Left renal cortex interstitium (tissue), 4 donors: ENCODE results near the gene TUBA8. TPM values are rescaled to one million over a fixed set of nuclear protein-coding genes. Genes with fewer than 3 reads are reported as not detected.
"Not testable (repeated sequence)": the region's sequence is repeated elsewhere in the genome, so short reads cannot be mapped to it uniquely, and the experiment has no call there.

Experiments used
- DNase-seq, 4 donors: peaks; one replicate each; pipeline ENCODE4 v3.0.0-alpha.2; 2013; ENCODE audit warnings: low read depth in 4 of 4, low spot score in 2 of 4, missing footprints in 1 of 4
- polyA plus RNA-seq, 4 donors: library from polyadenylated mRNA; unstranded; fragments of 120-200 nt; gene quantifications; one replicate each; pipeline ENCODE4 v1.2.1, GENCODE V29; 2013; ENCODE audit not compliant: insufficient read length in 4 of 4

TUBA8 gene
- polyA plus RNA-seq, 4 donors, result 2.6 to 4.5 (median 2.8) TPM

DNA sequence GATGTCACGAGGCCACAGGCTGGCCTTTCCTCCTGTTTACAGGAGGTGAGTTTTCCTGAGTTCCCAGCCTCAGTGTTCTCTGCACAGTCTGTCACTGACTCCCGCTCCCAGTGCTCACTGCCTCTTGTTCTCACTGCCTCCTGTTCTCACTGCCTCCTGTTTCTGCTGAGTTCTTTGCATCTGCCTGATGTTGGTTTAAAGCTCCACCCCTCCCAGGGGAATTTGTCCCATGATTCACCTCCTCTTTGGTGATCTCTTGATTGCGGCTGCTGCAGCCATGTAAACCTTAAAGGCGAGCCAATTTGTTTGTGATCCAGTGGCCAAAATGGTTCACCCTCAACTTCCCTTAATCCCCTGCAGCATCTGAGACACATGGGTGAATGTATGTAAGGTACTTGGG, 6.0 kb upstream of the TUBA8 start:
- DNase-seq, result no peak

DNA sequence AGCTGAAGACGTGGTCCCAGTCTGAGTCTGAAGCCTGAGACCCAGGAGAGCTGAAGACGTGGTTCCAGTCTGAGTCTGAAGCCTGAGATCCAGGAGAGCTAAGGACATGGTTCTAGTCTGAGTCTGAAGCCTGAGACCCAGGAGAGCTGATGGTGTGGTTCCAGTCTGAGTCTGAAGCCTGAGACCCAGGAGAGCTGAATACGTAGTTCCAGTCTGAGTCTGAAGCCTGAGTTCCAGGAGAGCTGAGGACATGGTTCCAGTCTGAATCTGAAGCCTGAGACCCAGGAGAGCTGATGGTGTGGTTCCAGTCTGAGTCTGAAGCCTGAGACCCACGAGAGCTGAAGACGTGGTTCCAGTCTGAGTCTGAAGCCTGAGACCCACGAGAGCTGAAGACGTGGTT, 4.6 kb upstream of the TUBA8 start:
- DNase-seq, result not testable (repeated sequence)

DNA sequence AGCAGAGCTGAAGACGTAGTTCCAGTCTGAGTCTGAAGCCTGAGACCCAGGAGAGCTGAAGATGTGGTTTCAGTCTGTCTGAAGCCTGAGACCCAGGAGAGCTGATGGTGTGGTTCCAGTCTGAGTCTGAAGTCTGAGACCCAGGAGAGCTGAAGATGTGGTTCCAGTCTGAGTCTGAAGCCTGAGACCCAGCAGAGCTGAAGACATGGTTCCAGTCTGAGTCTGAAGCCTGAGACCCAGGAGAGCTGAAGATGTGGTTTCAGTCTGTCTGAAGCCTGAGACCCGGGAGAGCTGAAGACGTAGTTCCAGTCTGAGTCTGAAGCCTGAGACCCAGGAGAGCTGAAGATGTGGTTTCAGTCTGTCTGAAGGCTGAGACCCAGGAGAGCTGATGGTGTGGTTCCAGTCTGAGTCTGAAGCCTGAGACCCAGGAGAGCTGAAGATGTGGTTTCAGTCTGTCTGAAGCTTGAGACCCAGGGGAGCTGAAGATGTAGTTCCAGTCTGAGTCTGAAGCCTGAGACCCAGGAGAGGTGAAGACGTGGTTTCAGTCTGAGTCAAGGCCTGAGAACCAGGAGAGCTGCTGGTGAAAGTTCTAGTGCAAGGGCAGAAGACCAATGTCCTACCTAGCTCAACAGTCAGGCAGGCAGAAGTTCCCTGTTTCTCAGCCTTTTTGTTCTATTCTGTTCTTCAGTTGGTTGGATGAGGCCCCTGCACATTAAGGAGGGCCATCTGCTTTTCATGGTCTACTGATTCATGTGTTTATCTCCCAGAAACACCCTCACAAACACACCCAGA, 3.9 kb upstream of the TUBA8 start:
- DNase-seq, result not testable (repeated sequence)

DNA sequence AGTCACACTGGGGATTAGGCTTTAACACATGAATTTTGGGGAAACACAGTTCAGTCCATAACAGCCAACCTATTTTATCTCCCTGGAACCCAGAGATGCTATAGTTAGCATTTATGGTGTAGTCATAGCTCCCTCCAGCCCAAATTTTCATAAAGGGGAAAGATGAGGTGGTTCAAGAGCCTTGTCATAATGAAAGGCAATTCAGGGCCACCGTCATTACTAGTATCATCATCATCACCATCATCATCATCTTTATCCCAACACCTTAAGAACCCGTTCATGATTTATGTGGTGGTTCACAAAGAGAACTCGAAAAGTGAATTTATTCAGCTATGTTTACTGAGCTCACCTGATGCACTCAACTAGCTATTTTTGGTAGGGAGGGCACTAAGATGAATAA, 2.4 kb upstream of the TUBA8 start:
- DNase-seq, result no peak

GRCh38 chr22:18109410-18110193, 1.0 kb upstream of the TUBA8 start:
- no peak for DNase-seq

GRCh38 chr22:18110954-18111758, 547 bp downstream of the TUBA8 start:
- no peak for DNase-seq

GRCh38 chr22:18111759-18112330, 1.2 kb downstream of the TUBA8 start:
- no peak for DNase-seq

DNA sequence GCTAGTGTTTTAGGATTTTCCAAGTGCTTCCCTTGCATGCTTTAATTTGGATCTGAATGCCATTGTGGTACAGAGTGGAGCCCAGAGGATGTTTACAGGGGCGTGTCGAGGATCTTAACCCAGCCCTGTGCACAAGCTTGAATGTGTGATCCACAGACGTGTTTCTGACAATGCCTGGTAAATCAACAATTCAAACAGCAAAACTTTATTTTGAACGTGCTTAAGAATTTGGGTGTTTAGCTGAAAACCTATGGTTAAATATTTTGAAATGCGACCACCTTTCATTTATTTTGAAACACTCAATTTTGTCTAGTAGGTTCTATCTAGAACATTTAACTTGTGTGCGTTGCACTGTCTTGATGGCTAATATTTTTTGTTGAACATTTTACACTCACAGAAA, 1.8 kb downstream of the TUBA8 start:
- DNase-seq, result no peak

GRCh38 chr22:18113680-18114394, 3.2 kb downstream of the TUBA8 start:
- no peak for DNase-seq

DNA sequence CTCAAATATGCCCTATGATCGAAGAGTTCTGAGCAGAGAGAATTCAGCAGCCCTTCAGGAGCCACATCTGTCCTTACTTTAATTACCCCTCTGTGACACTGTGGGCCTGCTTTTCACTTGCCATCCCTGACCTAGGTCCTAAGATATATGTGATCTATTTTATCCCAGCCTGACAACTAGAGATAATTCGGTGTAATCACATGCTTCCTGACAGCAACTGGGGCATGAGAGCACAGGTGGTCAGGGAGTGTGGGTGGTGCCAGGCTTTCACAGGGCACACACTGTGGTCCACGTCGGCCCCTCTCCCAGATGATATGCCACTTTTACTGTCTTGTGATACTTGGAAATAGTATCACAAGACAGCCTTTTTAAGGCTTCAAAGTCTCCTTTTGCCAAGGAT, 3.9 kb downstream of the TUBA8 start:
- DNase-seq, result no peak

DNA sequence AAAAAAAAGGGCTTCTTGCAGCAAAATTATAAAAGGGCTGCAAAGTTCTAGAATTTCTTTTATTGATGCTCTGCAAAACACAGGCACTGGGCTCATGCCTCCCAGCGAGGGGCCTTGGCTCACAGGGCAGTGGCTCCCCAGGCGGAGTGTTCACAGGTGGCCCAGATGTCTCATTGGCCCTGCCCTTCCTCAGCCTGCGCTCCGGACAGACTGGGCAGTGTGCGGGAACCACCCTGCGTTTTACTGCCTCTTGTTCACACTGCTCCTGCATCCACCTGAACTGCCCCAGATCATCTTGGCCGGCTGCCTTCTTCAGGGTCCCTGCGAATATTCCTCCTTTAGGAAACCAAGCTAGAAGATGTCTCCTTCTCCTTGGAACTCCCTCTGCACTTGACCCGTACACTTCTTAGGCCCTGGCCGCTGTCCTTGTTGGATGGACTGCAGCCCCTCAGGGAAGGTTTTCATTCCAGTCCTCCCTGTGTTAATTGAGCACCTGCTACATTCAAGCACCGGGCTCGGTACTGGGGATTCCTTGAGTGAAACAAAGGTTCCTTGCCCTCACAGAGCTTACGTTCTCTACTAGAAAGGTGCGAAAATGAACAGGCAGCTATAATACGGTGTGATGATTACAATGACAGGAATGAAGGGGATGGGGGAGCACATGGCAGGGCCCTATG, 4.5 kb downstream of the TUBA8 start:
- no peak for DNase-seq

DNA sequence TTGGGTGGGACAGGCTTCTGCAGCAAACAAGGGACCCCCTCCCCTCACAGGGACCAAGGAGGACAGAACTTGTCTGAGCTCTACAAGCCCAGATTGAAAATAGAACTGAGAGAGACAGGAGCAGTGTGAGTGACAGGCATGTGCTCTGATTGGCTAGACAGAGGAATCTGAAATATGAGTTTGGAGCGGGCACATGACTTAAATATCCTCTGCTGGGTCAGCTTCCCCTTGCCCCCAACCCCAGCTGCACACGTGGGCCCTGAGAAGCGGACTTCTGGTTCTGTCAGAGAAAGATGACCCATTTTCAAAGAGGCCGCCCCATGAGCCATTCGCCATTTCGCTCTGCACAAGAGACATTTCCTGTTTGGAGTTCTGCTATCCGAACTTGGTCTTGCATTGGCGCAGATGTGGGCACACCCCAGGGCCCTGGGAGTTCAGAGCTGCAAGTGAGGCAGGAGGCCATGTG, 5.3 kb downstream of the TUBA8 start:
- DNase-seq, result no peak

DNA sequence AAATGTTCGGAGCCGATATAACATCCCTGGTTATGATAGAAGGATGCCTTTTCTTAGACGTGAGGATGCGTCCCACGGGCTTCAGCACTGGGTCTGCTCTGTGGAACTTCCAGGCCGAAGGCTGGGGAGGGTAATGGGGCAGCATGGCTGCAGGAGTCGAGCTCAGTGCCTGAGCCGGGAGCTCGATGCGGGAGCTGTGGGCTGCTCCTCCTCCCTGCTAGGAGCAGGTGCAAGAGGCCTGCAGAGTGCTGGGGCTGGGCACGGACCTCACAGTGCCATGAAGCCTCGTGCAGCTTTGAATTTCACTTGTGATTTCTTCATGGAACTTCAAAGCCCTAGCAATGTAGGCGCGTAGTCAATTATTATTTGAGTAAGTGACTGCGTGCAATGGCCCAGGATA, 6.0 kb downstream of the TUBA8 start:
- DNase-seq, result no peak

DNA sequence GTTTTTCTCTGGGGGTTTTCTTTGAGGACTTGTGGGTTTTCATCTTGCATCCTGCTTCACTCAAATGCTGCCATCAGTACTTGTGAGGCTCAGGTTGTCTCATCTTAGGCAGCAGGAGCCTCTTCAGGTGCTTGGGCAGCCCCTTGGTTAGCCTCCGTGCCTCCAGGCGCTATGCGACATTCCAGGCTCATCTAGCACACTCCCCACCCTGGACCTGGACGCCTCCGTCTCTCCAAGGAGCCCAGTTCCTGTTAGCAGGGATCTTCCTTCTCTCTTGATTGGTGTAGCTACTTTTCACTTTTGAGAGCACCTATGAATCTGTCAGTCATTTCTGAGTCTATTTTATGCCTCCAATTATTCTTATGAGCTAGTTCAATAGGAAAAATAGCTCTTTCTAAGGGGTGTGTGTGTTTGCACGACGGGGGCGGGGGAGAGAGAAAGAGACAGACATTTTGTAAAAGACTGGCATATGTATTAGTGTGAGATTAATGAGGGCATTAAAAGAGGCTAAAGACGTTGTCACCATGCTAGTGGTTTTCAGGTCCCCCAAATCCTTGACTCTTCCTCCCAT, 7.8 kb downstream of the TUBA8 start:
- no peak for DNase-seq

- no peak for DNase-seq
These were observed 9.0 kb downstream of the TUBA8 start for GRCh38 chr22:18119409-18120110.

- no peak for DNase-seq
These were observed 10.2 kb downstream of the TUBA8 start for GRCh38 chr22:18120857-18121256.

- DNase-seq, result no peak
These were observed 10.9 kb downstream of the TUBA8 start for GRCh38 chr22:18121506-18121905.

- DNase-seq, result no peak
These were observed 11.4 kb downstream of the TUBA8 start for GRCh38 chr22:18121954-18122554.
